Liver (tissue), 3 donors: ENCODE data around the gene ITGA11.

ENCODE experiments used
- CTCF ChIP-seq: fragments of 150-350 bp; IDR thresholded peaks from 2 replicates; pipeline ENCODE4 v1.5.1; 2017; ENCODE audit warnings: improper control_type of control experiment, low read depth, low read length; ENCODE audit not compliant: missing input control
- EGR1 ChIP-seq, 2 donors: IDR thresholded peaks; 2 replicates each; pipeline ENCODE4 v1.6.1; 2016 to 2018; ENCODE audit warnings: antibody characterized with exemption in 2 of 2, low read depth in 2 of 2
- donor health status: healthy.
- donor health status: healthy.

GRCh38 chr15:68475449-68475848 is 43.5 kb upstream of the ITGA11 start:
- no peak for TF ChIP-seq CTCF
- no peak for TF ChIP-seq EGR1 (IDR thresholded peaks at IDR 0.05; ENCODE audit: low read depth in 2 of 2)
